ENCODE measurements around the gene SPRTN.

The SPRTN gene

GRCh38 chr1:231338270-231339128, at the start of gene SPRTN:
TSS of gene SPRTN (plus strand) at chr1:231338293. CDS start at chr1:231338384, 91 bp downstream.
- DNase-seq (ENCODE audit: low read depth): no peak

GRCh38 chr1:231295938-231296337, 42.2 kb upstream of the SPRTN start:
- DNase-seq (ENCODE audit: low read depth): no peak

GRCh38 chr1:231301990-231302389, 36.1 kb upstream of the SPRTN start:
- no peak for DNase-seq (ENCODE audit: low read depth)

GRCh38 chr1:231310391-231310934, 27.6 kb upstream of the SPRTN start:
- no peak for DNase-seq (ENCODE audit: low read depth)

- DNase-seq (ENCODE audit: low read depth): no peak
Observed at GRCh38 chr1:231311720-231312431, 26.2 kb upstream of the SPRTN start.

- DNase-seq (ENCODE audit: low read depth): no peak
Observed at GRCh38 chr1:231312432-231312788, 25.7 kb upstream of the SPRTN start.

GRCh38 chr1:231313661-231314060, 24.4 kb upstream of the SPRTN start:
- no peak for DNase-seq (ENCODE audit: low read depth)

- peak; percentile 16 for DNase-seq (ENCODE audit: low read depth)
Observed at GRCh38 chr1:231315887-231316286, 22.2 kb upstream of the SPRTN start.

GRCh38 chr1:231317306-231318014, 20.6 kb upstream of the SPRTN start:
- no peak for DNase-seq (ENCODE audit: low read depth)

- DNase-seq (ENCODE audit: low read depth): no peak
Observed at GRCh38 chr1:231318015-231318355, 20.1 kb upstream of the SPRTN start.

- DNase-seq (ENCODE audit: low read depth): no peak
Observed at GRCh38 chr1:231318568-231318967, 19.5 kb upstream of the SPRTN start.

GRCh38 chr1:231319080-231319479, 19.0 kb upstream of the SPRTN start:
- DNase-seq (ENCODE audit: low read depth): no peak

GRCh38 chr1:231322880-231323530, 15.1 kb upstream of the SPRTN start:
- no peak for DNase-seq (ENCODE audit: low read depth)

- no peak for DNase-seq (ENCODE audit: low read depth)
Observed at GRCh38 chr1:231324660-231325059, 13.4 kb upstream of the SPRTN start.

- no peak for DNase-seq (ENCODE audit: low read depth)
Observed at GRCh38 chr1:231326248-231326647, 11.8 kb upstream of the SPRTN start.

- DNase-seq (ENCODE audit: low read depth): no peak
Observed at GRCh38 chr1:231327617-231328016, 10.5 kb upstream of the SPRTN start.

- DNase-seq (ENCODE audit: low read depth): no peak
Observed at GRCh38 chr1:231329483-231329882, 8.6 kb upstream of the SPRTN start.

GRCh38 chr1:231332761-231333160, 5.3 kb upstream of the SPRTN start:
- no peak for DNase-seq (ENCODE audit: low read depth)

GRCh38 chr1:231334079-231334666, 3.9 kb upstream of the SPRTN start:
- no peak for DNase-seq (ENCODE audit: low read depth)

- DNase-seq (ENCODE audit: low read depth): no peak
Observed at GRCh38 chr1:231334952-231335351, 3.1 kb upstream of the SPRTN start.
